ENCODE data around the gene SPOP.
A peak's percentile ranks its signal among the peaks of the same experiment; 100 is the strongest.

The SPOP gene

DNA sequence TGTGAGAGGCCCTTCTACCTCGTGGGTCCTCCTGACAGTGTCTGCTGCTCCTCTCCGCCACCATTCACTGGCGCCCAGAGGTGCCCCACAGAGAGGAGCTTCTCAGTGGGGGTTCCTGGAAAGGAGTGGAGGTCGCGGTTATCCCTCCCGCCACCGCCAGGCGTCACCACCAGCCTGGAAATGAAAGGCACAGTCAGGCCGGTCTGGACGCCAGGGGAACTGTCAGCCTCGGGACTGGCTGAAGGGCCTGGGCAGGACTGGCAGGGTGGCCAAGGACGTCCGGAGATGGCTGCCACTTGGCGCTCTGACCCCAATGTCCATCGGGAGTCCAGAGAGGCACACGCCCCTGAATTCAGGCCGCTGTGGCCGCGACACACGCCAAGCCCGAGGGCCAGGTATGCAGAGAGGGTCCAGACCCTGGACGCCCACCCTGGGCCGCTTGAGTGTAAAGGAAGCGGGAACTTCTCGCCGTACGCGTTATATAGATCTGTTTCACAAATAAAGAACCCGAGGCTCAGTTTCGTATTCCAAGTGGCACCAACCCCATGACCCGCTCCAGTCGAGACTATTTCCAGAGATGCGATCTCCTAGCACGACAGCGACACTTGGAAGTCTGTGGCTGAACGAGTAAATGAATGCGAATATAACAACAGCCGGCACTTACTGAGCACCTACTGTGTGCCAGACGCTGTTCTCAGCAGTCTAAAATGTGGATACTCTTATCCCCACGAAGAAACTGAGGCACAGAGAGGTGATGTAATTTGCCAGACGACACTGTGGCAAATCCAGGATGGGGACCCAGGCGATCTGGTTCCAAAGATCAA, 109.8 kb downstream of the SPOP start:
- no peaks in the 10 kb centered on the region for H3K36me3 ChIP-seq
- no peaks in the 10 kb centered on the region for H3K9me3 ChIP-seq
- peak overlapping the region in 1 of 2 experiments; percentile 28 for H3K4me3 ChIP-seq (ENCODE audit: low read depth in 1 of 2, low read length in 1 of 2)
- H3K27ac ChIP-seq, result no peak overlapping the region
- TF ChIP-seq, protein P1, sequence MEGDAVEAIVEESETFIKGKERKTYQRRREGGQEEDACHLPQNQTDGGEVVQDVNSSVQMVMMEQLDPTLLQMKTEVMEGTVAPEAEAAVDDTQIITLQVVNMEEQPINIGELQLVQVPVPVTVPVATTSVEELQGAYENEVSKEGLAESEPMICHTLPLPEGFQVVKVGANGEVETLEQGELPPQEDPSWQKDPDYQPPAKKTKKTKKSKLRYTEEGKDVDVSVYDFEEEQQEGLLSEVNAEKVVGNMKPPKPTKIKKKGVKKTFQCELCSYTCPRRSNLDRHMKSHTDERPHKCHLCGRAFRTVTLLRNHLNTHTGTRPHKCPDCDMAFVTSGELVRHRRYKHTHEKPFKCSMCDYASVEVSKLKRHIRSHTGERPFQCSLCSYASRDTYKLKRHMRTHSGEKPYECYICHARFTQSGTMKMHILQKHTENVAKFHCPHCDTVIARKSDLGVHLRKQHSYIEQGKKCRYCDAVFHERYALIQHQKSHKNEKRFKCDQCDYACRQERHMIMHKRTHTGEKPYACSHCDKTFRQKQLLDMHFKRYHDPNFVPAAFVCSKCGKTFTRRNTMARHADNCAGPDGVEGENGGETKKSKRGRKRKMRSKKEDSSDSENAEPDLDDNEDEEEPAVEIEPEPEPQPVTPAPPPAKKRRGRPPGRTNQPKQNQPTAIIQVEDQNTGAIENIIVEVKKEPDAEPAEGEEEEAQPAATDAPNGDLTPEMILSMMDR (IDR thresholded peaks at IDR 0.05), result peak; percentile 90
- H3K27me3 ChIP-seq, result peaks cover 77% of the 10 kb centered on the region
- peaks cover 13 to 19% of the 10 kb centered on the region in 2 experiments for H3K4me1 ChIP-seq (ENCODE audit: control insufficient read depth in 1 of 2, insufficient read depth in 1 of 2, low read depth in 1 of 2, low read length in 1 of 2)

DNA sequence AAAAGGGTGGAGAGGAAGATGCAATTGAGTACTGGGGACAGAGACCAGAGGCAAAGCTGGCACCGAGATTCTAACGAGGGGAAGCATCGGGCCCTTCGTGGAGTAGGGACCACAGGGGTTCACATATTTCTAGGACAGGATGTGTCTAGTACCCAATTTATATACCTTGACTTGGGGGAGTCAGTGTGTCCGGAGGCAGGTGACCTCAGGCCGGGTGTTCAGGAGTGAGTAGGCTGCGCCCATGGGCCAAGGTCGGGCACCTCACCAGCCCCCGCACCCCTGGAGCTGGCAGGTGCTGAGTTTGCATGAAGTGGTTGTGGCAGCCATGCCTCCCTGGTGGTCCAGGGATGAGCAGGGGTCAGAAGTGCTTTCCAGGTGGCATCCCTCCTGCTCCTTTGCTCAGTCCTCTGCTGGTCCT, 110.8 kb downstream of the SPOP start:
- H3K4me1 ChIP-seq (ENCODE audit: control insufficient read depth in 1 of 2, insufficient read depth in 1 of 2, low read depth in 1 of 2, low read length in 1 of 2), result peaks cover 13 to 19% of the 10 kb centered on the region in 2 experiments
- TF ChIP-seq, protein P1 (IDR thresholded peaks at IDR 0.05), result no peak
- H3K27ac ChIP-seq, result no peak overlapping the region
- peaks cover 68% of the 10 kb centered on the region for H3K27me3 ChIP-seq
- H3K9me3 ChIP-seq, result no peaks in the 10 kb centered on the region
- H3K4me3 ChIP-seq (ENCODE audit: low read depth in 1 of 2, low read length in 1 of 2), result no peak overlapping the region
- no peaks in the 10 kb centered on the region for H3K36me3 ChIP-seq

DNA sequence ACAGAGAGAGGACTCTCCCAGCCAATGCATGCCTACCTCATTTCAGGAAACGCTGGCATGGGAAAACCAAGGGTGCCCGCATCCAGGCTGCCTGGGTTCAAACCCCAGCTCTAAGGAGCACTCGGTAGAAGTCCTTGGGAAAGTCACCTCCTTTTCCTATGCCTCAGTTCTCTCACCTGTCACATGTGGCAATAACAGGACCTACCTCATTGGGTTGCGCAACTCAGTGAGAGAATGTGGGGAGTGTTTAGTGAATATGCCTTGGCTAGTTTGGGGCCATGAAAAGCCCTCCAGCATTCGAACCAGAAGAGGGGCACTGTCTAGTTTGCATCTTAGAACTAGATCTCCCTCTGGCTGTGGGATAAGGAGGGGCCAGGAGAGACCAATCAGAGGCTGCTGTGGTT, 111.2 kb downstream of the SPOP start:
- no peak overlapping the region for H3K4me3 ChIP-seq (ENCODE audit: low read depth in 1 of 2, low read length in 1 of 2)
- H3K9me3 ChIP-seq, result no peaks in the 10 kb centered on the region
- H3K4me1 ChIP-seq (ENCODE audit: control insufficient read depth in 1 of 2, insufficient read depth in 1 of 2, low read depth in 1 of 2, low read length in 1 of 2), result peaks cover 13 to 19% of the 10 kb centered on the region in 2 experiments
- peaks cover 63% of the 10 kb centered on the region for H3K27me3 ChIP-seq
- no peaks in the 10 kb centered on the region for H3K36me3 ChIP-seq
- TF ChIP-seq, protein P1 (IDR thresholded peaks at IDR 0.05), result no peak
- no peak overlapping the region for H3K27ac ChIP-seq

DNA sequence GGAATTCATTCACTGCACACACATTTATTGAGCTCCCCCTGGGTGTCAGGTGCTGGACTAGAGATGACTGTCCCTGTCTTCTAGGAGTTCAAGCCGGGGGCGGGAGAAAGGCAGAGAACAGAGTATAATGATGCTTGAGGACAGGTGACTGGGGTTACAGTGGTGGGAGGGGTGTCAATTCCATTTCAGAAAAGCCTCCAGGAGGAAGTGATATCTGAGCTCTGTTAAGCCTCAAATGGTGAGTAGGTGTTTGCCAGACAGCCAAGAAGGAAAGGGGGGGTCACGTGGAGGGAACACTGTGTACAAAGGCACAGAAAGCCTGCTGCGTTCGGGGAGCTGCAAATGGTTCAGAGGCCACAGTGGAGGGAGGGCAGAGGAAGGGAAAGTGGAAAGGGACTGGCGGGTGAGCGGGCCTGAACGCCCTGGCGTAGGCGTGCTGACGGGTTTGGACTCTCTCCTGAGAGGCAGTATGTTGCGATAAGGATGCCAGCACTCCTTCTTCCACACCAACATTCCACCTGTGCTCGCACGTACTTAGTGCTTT, 111.9 kb downstream of the SPOP start:
- Histone ChIP-seq H3K9me3 (no peaks in the 10 kb centered on the region), H3K27me3 (peaks cover 57% of the 10 kb centered on the region), H3K36me3 (no peaks in the 10 kb centered on the region), H3K4me1 (ENCODE audit: control insufficient read depth in 1 of 2, insufficient read depth in 1 of 2, low read depth in 1 of 2, low read length in 1 of 2) (peaks cover 13 to 19% of the 10 kb centered on the region in 2 experiments), H3K4me3 (ENCODE audit: low read depth in 1 of 2, low read length in 1 of 2) (no peak overlapping the region), H3K27ac (no peak overlapping the region)
- TF ChIP-seq, protein P1 (IDR thresholded peaks at IDR 0.05), result no peak

DNA sequence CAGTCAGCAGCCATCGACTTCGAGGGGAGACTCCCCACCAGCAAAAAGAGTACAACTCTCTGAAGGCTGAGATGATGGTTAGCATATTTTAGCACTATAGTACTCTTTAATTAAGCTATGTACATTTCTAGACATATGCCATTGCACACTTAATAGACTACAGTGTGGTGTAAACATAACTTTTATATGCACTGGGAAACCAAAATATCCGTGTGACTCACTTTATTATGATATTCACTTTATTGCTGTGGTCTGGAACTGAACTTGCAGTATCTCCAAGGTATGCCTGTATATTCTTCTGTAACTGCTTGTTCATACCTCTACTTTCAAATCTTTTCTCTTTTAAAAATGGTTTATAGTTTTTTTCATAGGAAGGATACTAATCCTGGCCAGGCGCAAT, 113.3 kb downstream of the SPOP start:
- TF ChIP-seq, protein P1 (IDR thresholded peaks at IDR 0.05), result no peak
- Histone ChIP-seq H3K4me1 (ENCODE audit: control insufficient read depth in 1 of 2, insufficient read depth in 1 of 2, low read depth in 1 of 2, low read length in 1 of 2) (peaks cover 9 to 12% of the 10 kb centered on the region in 2 experiments), H3K27ac (no peak overlapping the region), H3K27me3 (peaks cover 49% of the 10 kb centered on the region), H3K4me3 (ENCODE audit: low read depth in 1 of 2, low read length in 1 of 2) (no peak overlapping the region), H3K9me3 (no peaks in the 10 kb centered on the region), H3K36me3 (no peaks in the 10 kb centered on the region)

Data from neutrophil (primary cell).